GM19328 (cell line): ENCODE results near the gene ARHGAP44.
"Not testable (repeated sequence)": the region's sequence is repeated elsewhere in the genome, so short reads cannot be mapped to it uniquely, and the experiment has no call there.

Experiments
- ATAC-seq: cut with Tn5 transposase; IDR thresholded peaks from one replicate; pipeline ENCODE4 v1.9.1; 2021; ENCODE audit warnings: mild to moderate bottlenecking, moderate library complexity; ENCODE audit not compliant: unreplicated experiment

The ARHGAP44 gene

GRCh38 chr17:12959441-12959840, 170.1 kb downstream of the ARHGAP44 start:
- no peak for ATAC-seq

GRCh38 chr17:12961655-12962054, 172.4 kb downstream of the ARHGAP44 start:
- no peak for ATAC-seq

- ATAC-seq, result no peak
Observed at GRCh38 chr17:12963505-12963904, 174.2 kb downstream of the ARHGAP44 start.

GRCh38 chr17:12964162-12964561, 174.9 kb downstream of the ARHGAP44 start:
- ATAC-seq, result no peak

- no peak for ATAC-seq
Observed at GRCh38 chr17:12964840-12965239, 175.5 kb downstream of the ARHGAP44 start.

GRCh38 chr17:12965988-12966387, 176.7 kb downstream of the ARHGAP44 start:
- no peak for ATAC-seq

- ATAC-seq, result no peak
Observed at GRCh38 chr17:12966413-12966812, 177.1 kb downstream of the ARHGAP44 start.

GRCh38 chr17:12967962-12968361, 178.7 kb downstream of the ARHGAP44 start:
- ATAC-seq, result no peak

GRCh38 chr17:12973496-12974004, 184.3 kb downstream of the ARHGAP44 start:
- no peak for ATAC-seq

GRCh38 chr17:12974005-12974531, 184.8 kb downstream of the ARHGAP44 start:
- no peak for ATAC-seq

GRCh38 chr17:12977008-12977751, 187.9 kb downstream of the ARHGAP44 start:
- ATAC-seq, result no peak

- ATAC-seq, result not testable (repeated sequence)
Observed at GRCh38 chr17:12978787-12979186, 189.5 kb downstream of the ARHGAP44 start.

GRCh38 chr17:12979246-12979645, 189.9 kb downstream of the ARHGAP44 start:
- ATAC-seq, result no peak

- no peak for ATAC-seq
Observed at GRCh38 chr17:12979826-12980500, 190.7 kb downstream of the ARHGAP44 start.

- no peak for ATAC-seq
Observed at GRCh38 chr17:12982224-12982623, 192.9 kb downstream of the ARHGAP44 start.

GRCh38 chr17:12983991-12984884, 194.9 kb downstream of the ARHGAP44 start:
- no peak for ATAC-seq

GRCh38 chr17:12985431-12986293, 196.4 kb downstream of the ARHGAP44 start:
- ATAC-seq, result no peak

GRCh38 chr17:12987120-12987519, 197.8 kb downstream of the ARHGAP44 start:
- ATAC-seq, result no peak

GRCh38 chr17:12990041-12990808, 200.9 kb downstream of the ARHGAP44 start:
- ATAC-seq, result no peak
